ENCODE data around the gene MVD. TPM values are rescaled to one million over a fixed set of nuclear protein-coding genes. Genes with fewer than 3 reads are reported as not detected.

The MVD gene
- total RNA-seq, 2 donors from 2014 or later = 64.5 to 80.5 TPM

GRCh38 chr16:88693420-88694177 lies 30.7 kb upstream of the MVD start:
- DNase-seq (no peak), ATAC-seq (replicated peaks in 1 of 2) (no peak)
- no peak overlapping the region for H3K27ac Mint-ChIP-seq
- H3K36me3 Mint-ChIP-seq (ENCODE audit: insufficient read depth in 2 of 2) = no peaks in the 10 kb centered on the region
- H3K27me3 Mint-ChIP-seq (ENCODE audit: low read depth) = no peaks in the 10 kb centered on the region
- H3K4me3 Mint-ChIP-seq = no peak overlapping the region
- H3K4me1 Mint-ChIP-seq (ENCODE audit: low read depth) = peaks cover 28% of the 10 kb centered on the region
- no peaks in the 10 kb centered on the region for H3K9me3 Mint-ChIP-seq

GRCh38 chr16:88692861-88693260 lies 30.0 kb upstream of the MVD start:
- ATAC-seq (replicated peaks in 1 of 2) = no peak
- Mint-ChIP-seq H3K36me3 (ENCODE audit: insufficient read depth in 2 of 2) (no peaks in the 10 kb centered on the region), H3K27ac (no peak overlapping the region), H3K27me3 (ENCODE audit: low read depth) (no peaks in the 10 kb centered on the region), H3K9me3 (no peaks in the 10 kb centered on the region), H3K4me1 (ENCODE audit: low read depth) (peaks cover 28% of the 10 kb centered on the region), H3K4me3 (peak overlapping the region in 1 of 2 donors; percentile 4)
- no peak for DNase-seq

GRCh38 chr16:88691924-88692560 lies 29.2 kb upstream of the MVD start:
- ATAC-seq (replicated peaks in 1 of 2) (peak; percentile 45 to 48), DNase-seq (no peak)
- Mint-ChIP-seq H3K4me3 (peak overlapping the region; percentile 46), H3K27me3 (ENCODE audit: low read depth) (no peaks in the 10 kb centered on the region), H3K27ac (no peak overlapping the region), H3K4me1 (ENCODE audit: low read depth) (peaks cover 24% of the 10 kb centered on the region), H3K36me3 (ENCODE audit: insufficient read depth in 2 of 2) (no peaks in the 10 kb centered on the region), H3K9me3 (no peaks in the 10 kb centered on the region)

DNA sequence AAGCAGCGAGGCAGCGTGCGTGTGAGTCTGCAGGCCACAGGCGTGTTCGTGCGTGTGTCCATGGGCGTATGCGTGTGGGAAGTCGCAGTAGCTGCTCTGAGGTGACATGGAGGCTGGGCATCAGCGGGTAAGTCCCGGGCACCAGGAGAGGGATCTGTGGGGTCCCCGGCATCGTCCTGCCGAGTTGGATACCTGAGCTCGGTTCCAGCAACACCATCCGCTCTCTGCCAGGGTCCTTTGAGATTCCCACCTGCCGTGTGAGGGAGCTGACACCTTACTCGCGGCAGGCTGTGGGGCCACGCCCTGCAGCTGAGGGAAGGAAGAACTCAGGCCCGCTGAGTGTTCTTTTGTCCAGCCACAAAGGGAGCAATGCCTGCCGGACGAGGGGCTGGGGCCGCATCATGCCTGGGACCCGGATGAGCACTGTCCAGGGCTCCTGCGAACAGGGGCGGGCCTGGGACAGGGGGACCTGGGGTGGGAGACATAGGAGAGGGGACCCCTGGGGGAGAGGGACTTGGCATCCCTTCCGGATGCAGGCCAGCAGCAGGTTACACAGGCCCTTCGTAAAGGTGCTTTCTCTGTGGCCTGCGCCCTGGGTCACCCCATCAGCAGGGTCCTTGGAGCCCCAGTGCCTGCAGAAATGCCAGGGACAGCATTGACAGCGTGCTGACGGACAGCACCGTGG lies 28.4 kb upstream of the MVD start:
- Mint-ChIP-seq H3K27me3 (ENCODE audit: low read depth) (no peaks in the 10 kb centered on the region), H3K36me3 (ENCODE audit: insufficient read depth in 2 of 2) (no peaks in the 10 kb centered on the region), H3K9me3 (no peaks in the 10 kb centered on the region), H3K4me1 (ENCODE audit: low read depth) (peaks cover 24% of the 10 kb centered on the region), H3K4me3 (peak overlapping the region; percentile 7 to 46), H3K27ac (no peak overlapping the region)
- ATAC-seq (replicated peaks in 1 of 2) (no peak), DNase-seq (no peak)

GRCh38 chr16:88690341-88691128 lies 27.6 kb upstream of the MVD start:
- Mint-ChIP-seq H3K9me3 (no peaks in the 10 kb centered on the region), H3K4me1 (ENCODE audit: low read depth) (peaks cover 24% of the 10 kb centered on the region), H3K27me3 (ENCODE audit: low read depth) (no peaks in the 10 kb centered on the region), H3K4me3 (peak overlapping the region; percentile 1 to 31), H3K27ac (no peak overlapping the region), H3K36me3 (ENCODE audit: insufficient read depth in 2 of 2) (no peaks in the 10 kb centered on the region)
- DNase-seq (no peak), ATAC-seq (replicated peaks in 1 of 2) (no peak)

DNA sequence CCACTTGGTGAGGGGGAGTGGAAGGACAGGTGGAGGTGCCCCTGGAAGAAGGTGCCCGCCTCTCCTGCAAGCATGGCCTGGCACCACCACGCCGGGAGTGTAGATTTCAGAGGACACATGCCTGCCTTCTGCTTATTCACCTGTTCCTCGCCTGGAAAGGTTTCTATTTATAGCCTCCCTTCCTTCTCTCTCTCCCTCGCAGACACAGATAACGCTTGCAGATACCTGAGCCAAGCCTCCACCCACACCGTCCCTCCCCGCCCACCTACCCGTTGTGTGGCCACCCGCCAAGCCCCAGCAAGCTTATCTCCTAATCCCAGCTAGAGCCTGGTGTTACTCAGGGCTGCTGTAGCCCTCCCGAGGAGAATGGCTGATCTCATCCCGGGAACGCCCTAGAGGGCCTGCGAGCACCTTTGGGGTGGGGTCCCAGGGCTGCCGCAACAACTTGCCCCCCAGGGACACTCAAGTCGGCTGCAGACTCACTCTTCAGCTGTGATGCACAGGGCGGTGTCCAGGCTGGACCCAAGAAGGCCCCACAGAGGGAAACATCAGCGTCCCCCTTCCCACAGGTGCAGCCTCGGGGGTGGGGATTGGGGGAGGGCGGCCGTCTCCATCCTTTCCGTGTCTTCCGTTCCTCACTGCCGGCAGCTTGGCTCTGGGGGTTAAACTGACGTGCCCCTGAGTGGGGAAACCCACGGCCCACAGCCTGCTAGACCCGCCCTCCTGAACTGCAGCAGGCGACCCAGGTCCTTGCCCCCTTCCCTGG lies 25.3 kb upstream of the MVD start:
- H3K4me3 Mint-ChIP-seq = no peak overlapping the region
- H3K27ac Mint-ChIP-seq = no peak overlapping the region
- ATAC-seq (replicated peaks in 1 of 2) = no peak
- H3K4me1 Mint-ChIP-seq (ENCODE audit: low read depth) = peaks cover 37% of the 10 kb centered on the region
- H3K36me3 Mint-ChIP-seq (ENCODE audit: insufficient read depth in 2 of 2) = no peaks in the 10 kb centered on the region
- H3K27me3 Mint-ChIP-seq (ENCODE audit: low read depth) = no peaks in the 10 kb centered on the region
- no peak for DNase-seq
- no peaks in the 10 kb centered on the region for H3K9me3 Mint-ChIP-seq

- no peak for DNase-seq
- Mint-ChIP-seq H3K4me1 (ENCODE audit: low read depth) (peaks cover 34% of the 10 kb centered on the region), H3K9me3 (no peaks in the 10 kb centered on the region), H3K4me3 (no peak overlapping the region), H3K27me3 (ENCODE audit: low read depth) (no peaks in the 10 kb centered on the region), H3K36me3 (ENCODE audit: insufficient read depth in 2 of 2) (no peaks in the 10 kb centered on the region), H3K27ac (no peak overlapping the region)
- no peak for ATAC-seq (replicated peaks in 1 of 2)
Measured at GRCh38 chr16:88687676-88688012, 24.8 kb upstream of the MVD start.

GRCh38 chr16:88687254-88687576 lies 24.3 kb upstream of the MVD start:
- H3K27me3 Mint-ChIP-seq (ENCODE audit: low read depth) = no peaks in the 10 kb centered on the region
- no peak for ATAC-seq (replicated peaks in 1 of 2)
- no peak for DNase-seq
- H3K36me3 Mint-ChIP-seq (ENCODE audit: insufficient read depth in 2 of 2) = peaks cover 0 to 2% of the 10 kb centered on the region in 2 donors
- H3K9me3 Mint-ChIP-seq = no peaks in the 10 kb centered on the region
- H3K27ac Mint-ChIP-seq = no peak overlapping the region
- H3K4me3 Mint-ChIP-seq = peak overlapping the region; percentile 27 to 83
- peaks cover 34% of the 10 kb centered on the region for H3K4me1 Mint-ChIP-seq (ENCODE audit: low read depth)

GRCh38 chr16:88686439-88687253 lies 23.8 kb upstream of the MVD start, which contains the start of gene SNAI3:
SNAI3 (minus strand) TSS chr16:88686507; CDS start chr16:88686406, 101 bp downstream.
- Mint-ChIP-seq H3K4me1 (ENCODE audit: low read depth) (peaks cover 34% of the 10 kb centered on the region), H3K4me3 (peak within 1 kb of the TSS; percentile 83 to 85), H3K27ac (no peak within 1 kb of the TSS), H3K36me3 (ENCODE audit: insufficient read depth in 2 of 2) (peaks cover 0 to 2% of the 10 kb centered on the region in 2 donors), H3K9me3 (no peaks in the 10 kb centered on the region), H3K27me3 (ENCODE audit: low read depth) (no peaks in the 10 kb centered on the region)
- ATAC-seq (replicated peaks in 1 of 2) = peak; percentile 85
- DNase-seq = peak; percentile 93 to 96

GRCh38 chr16:88686062-88686438 lies 23.2 kb upstream of the MVD start:
- Mint-ChIP-seq H3K36me3 (ENCODE audit: insufficient read depth in 2 of 2) (peaks cover 0 to 2% of the 10 kb centered on the region in 2 donors), H3K4me3 (peak overlapping the region; percentile 83 to 85), H3K9me3 (no peaks in the 10 kb centered on the region), H3K27ac (no peak overlapping the region), H3K4me1 (ENCODE audit: low read depth) (peaks cover 38% of the 10 kb centered on the region), H3K27me3 (ENCODE audit: low read depth) (no peaks in the 10 kb centered on the region)
- peak; percentile 42 to 55 for DNase-seq
- ATAC-seq (replicated peaks in 1 of 2) = peak; percentile 26 to 28

- Mint-ChIP-seq H3K27me3 (ENCODE audit: low read depth) (no peaks in the 10 kb centered on the region), H3K4me1 (ENCODE audit: low read depth) (peaks cover 35% of the 10 kb centered on the region), H3K36me3 (ENCODE audit: insufficient read depth in 2 of 2) (peaks cover 0 to 2% of the 10 kb centered on the region in 2 donors), H3K27ac (no peak overlapping the region), H3K4me3 (peak overlapping the region; percentile 83 to 85), H3K9me3 (no peaks in the 10 kb centered on the region)
- DNase-seq (peak; percentile 76 to 80), ATAC-seq (replicated peaks in 1 of 2) (peak; percentile 21 to 29)
Measured at GRCh38 chr16:88685156-88686061, 22.5 kb upstream of the MVD start.

All from activated T-cell treated with anti-CD3 and anti-CD28 coated beads, Interleukin-2, amount 50 U/mL, for 72 hours (primary cell).